Measurements from ENCODE around the gene LRP11. TPM values are rescaled to one million over a fixed set of nuclear protein-coding genes. Genes with fewer than 3 reads are reported as not detected.

LRP11 gene
- total and polyA plus RNA-seq, 9 of the 15 experiments (the other 6 are each of a cell fraction or from before 2014, with no cell fraction given), result 0.51 to 3.5 (median 2.4) TPM

- H3K9me1 ChIP-seq (ENCODE audit: control insufficient read depth, insufficient read depth, low read length), result no peaks in the 10 kb centered on the region
- intact Hi-C loops (cut with micrococcal nuclease), result no loop called here
- peak overlapping the region in 1 of 2 experiments; percentile 48; a peak in 1 of 4 replicates for H3K9ac ChIP-seq (ENCODE audit: insufficient read depth in 1 of 2, low read depth in 2 of 2, low read length in 2 of 2)
- H3K27ac ChIP-seq (ENCODE audit: extremely low read depth, low read depth, low read length), result no peak overlapping the region
- peaks cover 19 to 60% of the 10 kb centered on the region in 2 experiments; a peak in 4 of 5 replicates for H3K27me3 ChIP-seq (ENCODE audit: control insufficient read depth in 2 of 2, insufficient read depth in 2 of 2, low read length in 2 of 2)
- H3K4me3 ChIP-seq, result no peak overlapping the region
- WGBS (ENCODE audit: insufficient coverage, low coverage, missing lambda C conversion rate), result 2% methylated on average over 18 of the region's 18 CpGs
- no peak for DNase-seq (ENCODE audit: extremely low read depth in 1 of 4, low spot score in 3 of 4)
- ATAC-seq, result peak; percentile 35; the same call in 2 of the 3 replicates
- H2AFZ ChIP-seq (ENCODE audit: low read depth, low read length), result no peak overlapping the region
- peaks cover 0 to 6% of the 10 kb centered on the region in 2 experiments; a peak in 1 of 5 replicates for H3K4me1 ChIP-seq (replicated peaks in 1 of 2; ENCODE audit: control insufficient read depth in 2 of 2, insufficient read depth in 2 of 2, low read length in 2 of 2)
- TF ChIP-seq BMI1 (IDR thresholded peaks at IDR 0.05; ENCODE audit: low read length), result no peak
- TF ChIP-seq CSDE1 (IDR thresholded peaks at IDR 0.05), result no peak
- TF ChIP-seq, protein P1, sequence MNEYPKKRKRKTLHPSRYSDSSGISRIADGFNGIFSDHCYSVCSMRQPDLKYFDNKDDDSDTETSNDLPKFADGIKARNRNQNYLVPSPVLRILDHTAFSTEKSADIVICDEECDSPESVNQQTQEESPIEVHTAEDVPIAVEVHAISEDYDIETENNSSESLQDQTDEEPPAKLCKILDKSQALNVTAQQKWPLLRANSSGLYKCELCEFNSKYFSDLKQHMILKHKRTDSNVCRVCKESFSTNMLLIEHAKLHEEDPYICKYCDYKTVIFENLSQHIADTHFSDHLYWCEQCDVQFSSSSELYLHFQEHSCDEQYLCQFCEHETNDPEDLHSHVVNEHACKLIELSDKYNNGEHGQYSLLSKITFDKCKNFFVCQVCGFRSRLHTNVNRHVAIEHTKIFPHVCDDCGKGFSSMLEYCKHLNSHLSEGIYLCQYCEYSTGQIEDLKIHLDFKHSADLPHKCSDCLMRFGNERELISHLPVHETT (CRISPR knock-in tag; conservative IDR thresholded peaks at IDR 0.05 in 1 of 2, IDR thresholded peaks at IDR 0.05 in 1 of 2), result no peak
- no peak for TF ChIP-seq FOXA3 (CRISPR knock-in tag; conservative IDR thresholded peaks at IDR 0.05 in 1 of 2, IDR thresholded peaks at IDR 0.05 in 1 of 2)
- no peak for TF ChIP-seq SNIP1 (IDR thresholded peaks at IDR 0.05; ENCODE audit: low read depth)
- no TSS peak for BruUV-seq (replicated peaks)
- CTCF ChIA-PET (ENCODE audit: low intra/inter-chr PET ratio), result interaction anchor here (0.6 kb wide), 1 partner anchor 1234 kb away, joined by 3 read pairs; no protein-coding TSS in a partner anchor
- peaks cover 4% of the 10 kb centered on the region; the same call in 1 of the 2 replicates for H3K9me3 ChIP-seq (replicated peaks; ENCODE audit: control insufficient read depth, insufficient read depth, low read depth, low read length)
- H3K4me2 ChIP-seq (ENCODE audit: insufficient read depth, low read length), result no peak overlapping the region
- no peaks in the 10 kb centered on the region for H3K79me2 ChIP-seq (ENCODE audit: control insufficient read depth, insufficient read depth, low read length)
- H3K36me3 ChIP-seq (ENCODE audit: control insufficient read depth, insufficient read depth, low read length), result no peaks in the 10 kb centered on the region
- no peaks in the 10 kb centered on the region for H4K20me1 ChIP-seq (replicated peaks; ENCODE audit: control insufficient read depth, insufficient read depth, low read length)
- in situ Hi-C loops (cut with MboI), result loop anchor here (25.0 kb wide), 1 partner anchor 868 kb away; no protein-coding TSS in a partner anchor
- POLR2A ChIA-PET, result interaction anchor here (0.7 to 2.2 kb wide), 4 partner anchors 9 to 964 kb away, joined by 3 to 13 read pairs (median 8); no protein-coding TSS in a partner anchor
- FAIRE-seq, result no peak
These were observed 41.3 kb upstream of the LRP11 start for GRCh38 chr6:149905371-149905910.
